Kidney epithelial cell (primary cell): ENCODE data around the gene RFTN1. TPM values are rescaled to one million over a fixed set of nuclear protein-coding genes. Genes with fewer than 3 reads are reported as not detected.

Experiments used
- DNase-seq: peaks from one replicate; pipeline ENCODE4 v3.0.0-alpha.2; 2010; ENCODE audit warnings: low read depth
- H3K27me3 ChIP-seq: 2 replicates; pipeline ENCODE4 v1.6.0; 2011; ENCODE audit warnings: low read length; ENCODE audit not compliant: control insufficient read depth, insufficient read depth
- H3K36me3 ChIP-seq: 2 replicates; pipeline ENCODE4 v1.5.1; 2011; ENCODE audit warnings: low read length; ENCODE audit not compliant: control insufficient read depth, insufficient read depth
- H3K4me3 ChIP-seq: 2 replicates; pipeline ENCODE4 v1.5.1; 2011; ENCODE audit warnings: low read depth, mild to moderate bottlenecking, control low read depth, low read length
- total RNA-seq: library from RNA; depleted of rRNA; stranded (reverse); fragments of >200 nt; gene quantifications from 2 replicates; pipeline ENCODE4 v1.2.3, GENCODE V29; 2015
- TF ChIP-seq, protein P1 (sequence below): IDR thresholded peaks from 2 replicates; pipeline ENCODE4 v1.5.1; 2011; ENCODE audit warnings: mild to moderate bottlenecking, moderate library complexity, low read length, control low read depth, inconsistent platforms; ENCODE audit not compliant: insufficient read depth, poor library complexity, severe bottlenecking

RFTN1 gene
- total RNA-seq, 1 donor from 2014 or later: 50.7 TPM

DNA sequence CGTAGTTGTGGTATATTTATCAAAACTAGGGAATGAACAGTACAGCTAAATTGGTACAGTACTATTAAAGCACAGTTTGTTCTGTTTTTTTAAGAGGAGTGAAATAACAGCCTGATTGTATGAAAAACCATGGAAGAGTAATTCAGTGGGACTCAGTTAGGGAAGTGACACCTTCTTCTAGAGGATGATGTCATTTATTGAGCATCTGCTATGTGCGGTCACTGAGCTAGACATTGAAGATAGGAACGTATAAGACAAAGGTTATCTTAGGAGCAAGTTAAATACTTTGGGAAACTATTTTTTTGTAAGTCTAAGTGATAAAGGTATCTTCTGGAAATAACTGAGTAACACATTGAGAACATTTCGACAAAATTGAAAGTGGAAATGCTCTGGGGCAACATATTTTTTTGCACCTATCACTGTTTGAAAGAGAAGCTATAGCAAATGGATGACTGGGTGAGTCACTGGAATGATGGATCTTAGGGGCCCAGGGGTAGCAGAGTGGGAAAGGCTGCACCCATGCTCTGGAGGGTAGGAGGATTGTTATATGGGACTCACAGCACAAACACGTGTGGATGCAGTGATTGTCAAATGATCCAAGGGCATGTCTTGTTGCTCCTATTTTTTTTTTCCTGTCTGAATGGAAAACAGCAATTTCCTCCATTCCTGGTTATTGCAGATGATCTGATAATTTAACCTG is 205.5 kb downstream of the RFTN1 start:
- Histone ChIP-seq H3K36me3 (peaks cover 1% of the 10 kb centered on the region), H3K4me3 (no peak overlapping the region), H3K27me3 (no peaks in the 10 kb centered on the region)
- no peak for DNase-seq
- TF ChIP-seq, protein P1, sequence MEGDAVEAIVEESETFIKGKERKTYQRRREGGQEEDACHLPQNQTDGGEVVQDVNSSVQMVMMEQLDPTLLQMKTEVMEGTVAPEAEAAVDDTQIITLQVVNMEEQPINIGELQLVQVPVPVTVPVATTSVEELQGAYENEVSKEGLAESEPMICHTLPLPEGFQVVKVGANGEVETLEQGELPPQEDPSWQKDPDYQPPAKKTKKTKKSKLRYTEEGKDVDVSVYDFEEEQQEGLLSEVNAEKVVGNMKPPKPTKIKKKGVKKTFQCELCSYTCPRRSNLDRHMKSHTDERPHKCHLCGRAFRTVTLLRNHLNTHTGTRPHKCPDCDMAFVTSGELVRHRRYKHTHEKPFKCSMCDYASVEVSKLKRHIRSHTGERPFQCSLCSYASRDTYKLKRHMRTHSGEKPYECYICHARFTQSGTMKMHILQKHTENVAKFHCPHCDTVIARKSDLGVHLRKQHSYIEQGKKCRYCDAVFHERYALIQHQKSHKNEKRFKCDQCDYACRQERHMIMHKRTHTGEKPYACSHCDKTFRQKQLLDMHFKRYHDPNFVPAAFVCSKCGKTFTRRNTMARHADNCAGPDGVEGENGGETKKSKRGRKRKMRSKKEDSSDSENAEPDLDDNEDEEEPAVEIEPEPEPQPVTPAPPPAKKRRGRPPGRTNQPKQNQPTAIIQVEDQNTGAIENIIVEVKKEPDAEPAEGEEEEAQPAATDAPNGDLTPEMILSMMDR: no peak

GRCh38 chr3:16305111-16305541 is 208.4 kb downstream of the RFTN1 start:
- no peak overlapping the region for H3K4me3 ChIP-seq
- TF ChIP-seq, protein P1: no peak
- no peaks in the 10 kb centered on the region for H3K27me3 ChIP-seq
- no peak for DNase-seq
- no peaks in the 10 kb centered on the region for H3K36me3 ChIP-seq

DNA sequence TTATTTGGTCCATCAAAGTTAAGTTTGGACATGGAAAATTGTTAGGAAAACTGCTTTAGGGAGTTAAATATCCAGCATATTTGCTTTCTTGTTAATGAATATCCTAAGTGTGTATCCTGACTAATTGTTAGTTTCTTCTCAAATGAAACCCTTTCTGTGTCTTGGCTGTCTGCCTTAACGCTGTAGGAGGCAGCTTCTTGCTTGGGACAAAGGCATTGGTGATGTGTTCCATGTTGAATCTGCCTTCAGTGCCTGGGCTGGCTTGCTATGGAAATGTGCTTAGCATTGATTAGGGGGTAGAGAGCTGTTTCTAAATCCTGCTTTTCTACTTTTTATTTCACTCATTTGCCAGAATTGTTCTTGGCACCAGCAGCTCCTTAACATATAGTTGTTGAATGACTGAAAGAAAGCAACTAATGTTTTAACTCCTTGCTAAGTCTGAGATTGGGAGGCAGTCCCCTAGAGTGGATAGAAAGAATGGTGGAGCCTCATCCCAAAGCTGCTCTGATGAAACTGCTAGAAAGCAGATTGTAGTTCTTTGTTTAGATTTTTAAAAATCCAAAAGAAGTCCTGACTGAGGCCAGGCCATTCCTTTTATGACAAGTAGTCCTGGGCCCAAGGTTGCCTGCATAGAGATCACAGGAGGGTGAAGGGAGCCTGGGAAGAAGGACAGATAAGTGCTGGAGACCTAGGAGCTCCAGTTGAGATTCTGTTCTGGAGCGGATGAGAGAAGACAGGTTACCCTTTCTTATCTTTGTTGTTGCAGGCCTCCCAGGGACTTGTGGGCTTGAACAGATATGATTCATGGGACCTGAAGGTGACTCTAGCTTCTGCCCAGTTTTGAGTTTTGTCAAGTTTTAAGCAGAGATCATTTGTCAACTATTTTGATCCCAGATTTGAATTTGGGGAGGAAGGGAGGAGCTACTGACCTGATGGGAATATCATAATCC is 209.2 kb downstream of the RFTN1 start:
- Histone ChIP-seq H3K36me3 (no peaks in the 10 kb centered on the region), H3K4me3 (no peak overlapping the region), H3K27me3 (no peaks in the 10 kb centered on the region)
- TF ChIP-seq, protein P1: no peak
- no peak for DNase-seq

DNA sequence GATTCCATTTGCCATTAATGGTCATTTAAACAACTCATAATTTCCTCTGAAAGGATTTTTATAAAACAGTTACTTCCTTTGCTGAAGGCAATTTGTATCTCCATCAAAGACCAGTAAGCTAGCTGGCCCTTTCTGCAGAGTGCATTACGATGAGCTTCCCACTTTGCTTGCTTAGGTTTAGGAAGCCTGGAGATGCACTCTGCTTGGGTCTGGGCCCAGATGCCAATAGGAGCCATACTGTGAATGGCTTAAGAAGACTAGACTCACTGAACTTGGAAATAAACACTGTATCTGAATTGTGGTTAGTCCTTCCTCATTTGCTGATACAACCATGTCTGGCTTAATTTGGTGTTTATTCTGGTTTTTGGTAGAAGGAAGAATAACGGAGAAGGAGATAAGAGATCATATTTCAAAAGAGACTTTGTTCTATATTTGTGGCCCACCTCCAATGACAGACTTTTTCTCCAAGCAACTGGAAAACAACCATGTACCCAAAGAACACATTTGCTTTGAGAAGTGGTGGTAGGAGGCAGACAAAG is 210.4 kb downstream of the RFTN1 start:
- no peaks in the 10 kb centered on the region for H3K27me3 ChIP-seq
- TF ChIP-seq, protein P1: no peak
- no peaks in the 10 kb centered on the region for H3K36me3 ChIP-seq
- no peak for DNase-seq
- no peak overlapping the region for H3K4me3 ChIP-seq

- TF ChIP-seq, protein P1: no peak
- no peaks in the 10 kb centered on the region for H3K27me3 ChIP-seq
- no peak overlapping the region for H3K4me3 ChIP-seq
- no peak for DNase-seq
- no peaks in the 10 kb centered on the region for H3K36me3 ChIP-seq
Measured at GRCh38 chr3:16302082-16302631, 211.3 kb downstream of the RFTN1 start.
